NCI-H146 treated with DMSO at 0.1 percent for 48 hours (cell line): Measurements from ENCODE around the gene CTTNBP2.

Source experiments
- DNase-seq: peaks from one replicate; lab custom pipeline; 2025; ENCODE audit not compliant: unreplicated experiment; lab: John Stamatoyannopoulos, UW

Gene CTTNBP2

DNA sequence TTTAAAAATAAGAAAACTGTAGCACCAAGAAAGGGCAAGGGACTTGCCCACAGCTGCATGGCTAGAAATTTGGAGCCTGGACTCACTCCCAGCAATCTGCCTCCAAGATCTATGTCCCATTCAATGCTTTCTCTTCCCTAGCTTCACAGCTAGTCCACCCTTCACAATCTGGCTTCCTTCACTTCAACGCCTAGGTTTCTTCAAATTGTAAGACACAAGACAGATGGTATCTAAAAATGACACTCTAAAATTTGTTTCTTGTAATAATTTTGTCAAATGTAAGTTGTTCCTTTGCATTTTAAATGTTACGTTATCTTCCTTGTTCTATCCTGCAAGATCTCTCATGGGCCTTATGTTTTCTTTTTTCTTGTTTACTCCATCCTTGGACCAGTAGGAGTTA lies 48.6 kb downstream of the CTTNBP2 start:
- no peak for DNase-seq

DNA sequence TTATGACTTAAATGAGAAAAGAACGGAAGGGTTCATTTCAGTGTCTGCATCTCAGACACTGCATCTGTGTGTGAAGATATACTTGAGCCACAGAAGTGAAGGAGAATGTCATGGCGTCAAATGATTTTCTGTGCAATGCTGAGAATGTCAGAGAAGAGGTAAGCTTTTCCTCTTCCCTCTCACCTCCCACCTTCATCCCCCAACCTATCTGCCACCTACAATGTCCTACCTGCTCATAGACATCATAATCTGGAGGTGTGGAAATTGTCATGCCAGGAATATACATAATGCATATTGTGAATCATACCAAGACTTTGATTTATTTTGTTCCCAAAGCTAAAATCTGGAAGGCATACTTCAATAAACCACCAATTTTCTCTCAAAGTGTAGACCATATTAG lies 53.7 kb downstream of the CTTNBP2 start:
- DNase-seq = no peak

DNA sequence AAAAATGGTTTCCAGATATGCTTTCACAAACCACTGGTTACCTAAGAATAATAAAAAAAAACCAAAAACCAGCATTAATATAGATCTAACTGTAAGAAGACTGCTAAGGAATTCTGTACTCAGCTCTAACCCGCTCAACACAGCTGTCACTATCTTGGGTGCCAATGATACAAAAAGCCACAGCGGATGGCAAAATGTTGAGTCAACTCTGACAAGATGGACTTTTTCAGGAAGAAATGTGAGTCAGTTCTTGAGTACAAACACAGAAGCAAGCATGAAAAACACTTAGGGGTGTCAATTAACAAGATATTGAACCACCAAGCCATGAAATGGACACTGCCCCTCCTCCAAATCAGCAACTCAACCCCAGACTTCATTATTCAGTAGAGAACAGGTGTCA lies 55.0 kb downstream of the CTTNBP2 start:
- DNase-seq = no peak

GRCh38 chr7:117816727-117817126 lies 56.5 kb downstream of the CTTNBP2 start:
- no peak for DNase-seq

- no peak for DNase-seq
Measured at GRCh38 chr7:117811696-117812095, 61.5 kb downstream of the CTTNBP2 start.

GRCh38 chr7:117810642-117811512 lies 62.4 kb downstream of the CTTNBP2 start:
- no peak for DNase-seq

GRCh38 chr7:117809958-117810357 lies 63.3 kb downstream of the CTTNBP2 start:
- DNase-seq = no peak

DNA sequence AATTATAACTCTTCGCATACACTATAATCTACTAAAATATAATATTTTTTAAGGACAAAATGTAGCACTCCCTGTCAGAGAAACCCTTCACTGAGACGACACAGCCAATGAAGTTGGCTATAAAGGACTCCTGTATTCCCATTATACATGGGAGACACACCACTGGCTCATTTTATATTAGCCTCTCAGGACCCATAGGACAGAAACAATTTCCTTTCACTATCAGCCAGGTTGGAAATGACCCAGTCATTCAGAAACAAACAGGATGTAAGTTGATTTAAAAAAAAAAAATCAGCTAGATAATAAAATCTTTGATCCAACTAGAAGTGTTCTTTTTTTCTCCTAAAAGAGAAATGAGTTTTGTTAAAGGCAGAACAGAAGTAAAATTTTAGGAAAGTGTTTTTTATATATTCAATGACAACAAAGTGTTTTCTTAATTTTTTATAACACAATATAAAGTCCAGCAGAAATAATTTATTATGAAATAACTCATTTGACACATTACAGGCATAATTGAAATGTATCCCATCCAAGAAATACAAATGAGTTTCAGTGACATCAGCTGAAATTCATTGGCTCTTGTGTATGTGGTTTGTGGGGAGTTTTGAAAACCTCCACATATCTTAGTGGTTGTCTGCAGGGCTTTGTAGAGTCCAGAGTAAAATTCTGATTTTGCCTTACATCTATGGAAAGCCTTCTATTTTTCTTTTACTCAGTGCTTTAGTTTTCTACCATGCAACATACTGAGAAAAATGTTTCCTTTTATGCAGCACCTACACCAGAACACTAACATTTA lies 64.1 kb downstream of the CTTNBP2 start:
- DNase-seq = no peak

DNA sequence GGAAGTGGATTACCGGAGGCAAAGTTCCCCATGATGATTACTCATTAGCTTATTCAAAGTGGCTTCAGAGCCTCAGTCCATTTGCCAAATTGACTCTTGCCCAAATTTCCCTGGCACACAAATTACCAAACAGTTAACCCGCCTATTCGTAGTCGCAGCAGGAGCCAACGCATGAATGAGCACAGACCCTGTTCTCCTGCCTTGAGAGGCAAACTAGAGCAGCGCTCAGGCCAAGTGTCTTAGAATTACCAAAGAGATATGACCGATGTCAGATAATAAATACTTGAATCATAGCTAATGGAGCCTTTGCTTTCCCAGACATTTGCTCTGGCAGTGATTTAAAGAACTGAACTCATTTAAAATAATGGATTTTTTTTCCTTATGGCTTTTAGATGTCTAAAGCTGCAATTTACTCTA lies 64.9 kb downstream of the CTTNBP2 start:
- no peak for DNase-seq

DNA sequence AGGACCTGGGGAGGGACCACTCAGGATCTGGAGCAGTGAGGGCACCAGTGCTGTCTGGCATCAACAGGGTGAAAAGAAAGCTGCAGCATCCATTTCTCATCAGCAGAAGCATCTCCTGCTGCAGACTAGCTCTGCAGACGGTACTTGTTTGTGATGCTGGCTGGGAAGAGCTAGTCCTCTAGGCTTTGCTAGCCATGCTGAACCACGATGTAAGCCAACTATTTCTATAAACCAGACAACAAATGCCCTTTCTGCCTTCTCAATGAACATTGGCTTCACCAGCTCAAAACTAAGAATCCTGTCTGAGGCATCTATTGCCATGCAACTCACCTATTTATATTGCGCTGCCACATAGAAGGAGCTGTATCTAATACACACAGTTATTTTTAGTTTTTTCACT lies 65.6 kb downstream of the CTTNBP2 start:
- DNase-seq = no peak

GRCh38 chr7:117806011-117806410 lies 67.2 kb downstream of the CTTNBP2 start:
- DNase-seq = no peak

DNA sequence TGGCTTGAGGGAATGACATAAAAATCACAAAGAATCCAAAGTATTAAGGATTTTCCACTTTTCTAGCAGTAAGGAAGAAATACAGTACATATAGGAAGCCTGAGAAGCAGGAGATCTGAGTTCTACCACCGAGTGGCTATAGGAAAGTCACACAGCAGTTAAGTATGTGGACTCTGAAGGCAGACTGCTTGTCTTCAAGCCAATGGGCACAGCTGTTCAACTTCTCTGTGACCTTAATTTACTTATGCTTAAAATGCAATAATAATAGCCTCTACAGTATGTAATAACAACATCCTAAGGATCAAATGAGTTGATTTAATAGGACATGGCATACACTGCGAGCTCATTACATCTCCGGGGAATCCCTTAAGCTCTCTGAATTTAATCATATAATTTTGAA lies 68.0 kb downstream of the CTTNBP2 start:
- no peak for DNase-seq

GRCh38 chr7:117803476-117803875 lies 69.8 kb downstream of the CTTNBP2 start:
- DNase-seq = no peak

DNA sequence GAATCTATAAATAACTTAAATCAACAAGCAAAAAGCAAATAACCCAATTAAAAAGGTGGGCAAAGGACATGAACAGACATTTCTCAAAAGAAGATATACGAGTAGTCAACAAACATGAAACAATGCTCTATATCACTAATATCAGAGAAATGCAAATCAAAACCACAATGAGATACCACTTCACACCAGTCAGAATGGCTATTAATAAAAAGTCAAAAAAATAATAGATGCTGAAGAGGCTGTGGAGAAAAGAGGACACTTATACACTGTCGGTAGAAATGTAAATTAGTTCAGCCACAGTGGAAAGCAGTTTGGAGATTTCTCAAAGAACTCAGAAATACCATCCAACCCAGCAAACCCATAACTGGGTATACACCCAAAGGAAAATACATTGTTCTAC lies 70.6 kb downstream of the CTTNBP2 start:
- no peak for DNase-seq

DNA sequence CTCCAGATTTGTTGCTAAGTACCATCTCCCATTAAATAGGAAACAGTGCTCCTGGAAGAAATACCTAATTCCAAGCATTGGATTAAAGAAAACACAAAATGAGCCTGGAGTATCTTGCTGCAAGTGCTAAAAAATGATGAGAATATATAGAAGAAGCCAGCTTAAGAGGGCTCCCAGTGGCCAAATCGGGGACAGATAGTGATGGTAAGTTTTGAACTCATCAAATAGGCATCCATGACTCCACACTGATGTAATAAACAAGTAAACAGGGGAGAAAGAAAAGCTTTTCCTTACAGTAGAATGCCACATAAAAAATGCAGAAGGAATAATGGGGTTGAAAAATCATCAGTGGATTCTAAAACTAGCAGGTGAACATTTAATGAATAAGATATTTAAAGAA lies 72.4 kb downstream of the CTTNBP2 start:
- no peak for DNase-seq

DNA sequence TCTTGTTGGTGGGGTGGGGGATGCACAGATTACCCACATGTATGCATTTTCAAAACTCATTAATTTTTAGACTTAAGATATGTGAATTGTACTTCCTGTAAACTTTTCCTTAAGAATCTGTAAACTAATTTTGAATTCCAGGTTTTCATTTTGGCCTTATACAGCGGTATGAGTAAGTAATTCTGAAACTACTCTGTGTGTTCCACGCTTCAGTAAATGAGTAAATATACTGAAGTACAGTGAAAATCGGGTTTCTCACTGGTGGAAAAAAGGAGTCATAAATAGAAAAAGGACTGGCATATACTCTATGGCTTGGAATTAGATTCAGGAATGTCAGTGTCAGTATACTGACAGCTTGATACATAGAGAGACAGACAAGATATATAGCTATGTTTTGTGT lies 72.8 kb downstream of the CTTNBP2 start:
- DNase-seq = no peak

DNA sequence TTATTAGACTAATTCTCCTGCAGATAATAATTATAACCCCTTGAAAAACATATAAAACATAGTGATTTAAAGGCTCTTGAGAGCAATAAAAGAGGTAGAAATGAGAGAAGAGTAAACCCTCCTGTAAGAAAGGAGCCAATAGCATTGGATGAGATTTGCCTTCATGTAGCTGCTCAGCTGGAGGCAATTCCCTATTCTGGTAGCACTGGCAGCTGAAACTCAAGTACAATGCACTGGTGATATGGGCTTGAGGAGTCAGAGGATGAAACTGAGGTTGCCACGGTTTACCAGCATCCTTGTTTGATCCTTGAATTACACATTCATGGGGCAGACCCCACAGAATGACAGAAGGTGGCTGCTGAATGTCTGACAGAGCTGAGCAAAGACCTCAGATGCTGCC lies 76.4 kb downstream of the CTTNBP2 start:
- no peak for DNase-seq

GRCh38 chr7:117793976-117794375 lies 79.3 kb downstream of the CTTNBP2 start:
- DNase-seq = no peak

GRCh38 chr7:117793521-117793920 lies 79.7 kb downstream of the CTTNBP2 start:
- no peak for DNase-seq

DNA sequence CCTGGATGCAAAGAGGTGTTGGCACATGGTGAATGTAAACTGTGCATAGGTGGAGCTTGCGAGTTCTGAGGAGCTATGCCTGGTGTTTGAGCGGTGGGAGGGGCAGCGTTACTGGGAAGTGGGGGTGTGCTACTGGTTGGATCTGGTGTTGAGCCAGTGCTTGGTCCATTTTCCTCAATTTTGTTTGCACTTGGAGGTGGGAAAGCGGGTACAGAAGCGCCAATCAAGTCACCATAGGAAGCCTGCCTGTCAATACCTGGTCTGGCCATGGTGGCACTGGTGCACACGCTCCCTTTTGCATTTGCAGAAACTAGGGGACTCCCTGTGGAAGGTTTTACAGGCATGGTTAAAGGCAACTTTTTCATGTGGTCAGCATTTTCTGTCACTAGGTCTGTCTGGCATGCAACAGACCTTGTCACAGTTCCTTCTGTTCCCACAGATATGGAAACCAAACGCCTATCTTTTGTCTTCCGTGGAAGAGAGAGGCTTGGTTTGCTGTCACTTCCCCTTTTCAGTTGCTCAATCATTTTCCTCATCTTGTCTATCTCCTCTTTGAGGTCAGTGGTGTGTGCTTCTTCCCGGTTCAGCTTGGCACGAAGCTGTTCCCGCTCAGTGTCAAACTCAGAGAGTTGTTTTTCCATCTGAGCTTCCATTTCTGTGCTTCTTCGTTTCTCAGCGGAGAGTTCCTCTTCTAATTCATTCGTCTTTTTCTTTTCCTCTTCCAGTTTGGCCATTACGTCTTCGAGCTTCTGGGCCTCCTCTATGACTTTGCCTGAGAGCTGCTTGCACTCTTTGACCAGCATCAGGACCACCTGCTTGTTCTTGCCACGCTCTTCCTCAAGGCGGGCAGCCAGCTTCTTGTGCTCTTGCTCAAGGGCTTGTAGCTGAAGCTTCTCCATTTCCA lies 81.1 kb downstream of the CTTNBP2 start:
- DNase-seq = no peak

DNA sequence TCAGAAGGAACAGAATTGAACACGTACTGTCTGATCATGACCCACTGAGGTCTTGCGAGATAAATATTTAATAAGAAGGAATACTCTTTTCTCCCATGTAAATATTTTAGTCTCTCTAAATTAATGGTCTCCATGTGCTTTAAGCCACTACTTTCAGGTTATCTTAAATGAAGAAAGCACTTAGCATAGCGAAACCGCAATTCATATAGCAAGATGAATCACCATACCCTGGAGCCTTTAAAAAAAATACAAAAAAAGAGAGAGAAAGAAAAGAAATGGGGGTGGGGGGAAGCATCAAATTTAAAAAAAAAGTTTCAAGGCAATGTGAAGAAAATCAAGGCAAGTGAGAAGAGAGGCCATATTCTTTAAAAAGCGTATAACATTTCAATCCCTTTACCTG lies 82.5 kb downstream of the CTTNBP2 start:
- no peak for DNase-seq
